Prostate gland (tissue), 2 donors: Measurements from ENCODE around the gene YIF1A. TPM values are rescaled to one million over a fixed set of nuclear protein-coding genes. Genes with fewer than 3 reads are reported as not detected.

Experiments used
- DNase-seq: peaks from one replicate; pipeline ENCODE4 v3.0.0-alpha.2; 2019; ENCODE audit warnings: low spot score
- H3K27ac ChIP-seq, 2 donors: fragments of 200-600 bp; sonication (generic); 2 replicates each; pipeline ENCODE4 v1.5.1; 2017 to 2019
- H3K27me3 ChIP-seq: fragments of 200-600 bp; sonication (generic); replicated peaks from 2 replicates; pipeline ENCODE4 v1.5.1; 2019; ENCODE audit not compliant: insufficient read depth
- H3K36me3 ChIP-seq, 2 donors: fragments of 200-600 bp; sonication (generic); 1 replicate in 1 of 2; 2 replicates in 1 of 2; pipeline versions ENCODE4 v1.5.1 to v1.8.1; 2017 to 2019
- H3K4me1 ChIP-seq: fragments of 200-600 bp; sonication (generic); replicated peaks from 2 replicates; pipeline ENCODE4 v1.5.1; 2019
- H3K4me3 ChIP-seq, 2 donors: fragments of 200-600 bp; sonication (generic); 2 replicates each; pipeline ENCODE4 v1.5.1; 2017 to 2019
- H3K9me3 ChIP-seq: fragments of 200-600 bp; sonication (generic); 2 replicates; pipeline ENCODE4 v1.5.1; 2017
- CTCF ChIP-seq, 4 experiments: fragments of 200-600 bp in 2 of 4; fragments of 450-650 bp in 2 of 4; sonication (generic) in 2 of 4; IDR thresholded peaks; 1 replicate in 3 of 4; 2 replicates in 1 of 4; pipeline ENCODE4 v1.5.1; 2016 to 2019; ENCODE audit warnings: antibody characterized with exemption in 4 of 4, mild to moderate bottlenecking in 2 of 4, moderate library complexity in 2 of 4
- POLR2A ChIP-seq: fragments of 450-650 bp; IDR thresholded peaks from one replicate; pipeline ENCODE4 v1.6.1; 2016; ENCODE audit warnings: antibody characterized with exemption, mild to moderate bottlenecking
- POLR2AphosphoS5 ChIP-seq: sonication (generic); formaldehyde crosslinking; IDR thresholded peaks from one replicate; pipeline ENCODE4 v1.6.1; 2017; ENCODE audit warnings: antibody characterized with exemption
- WGBS: methylation state at CpG from one replicate; pipeline ENCODE4 v1.1.5; 2018; 5-methylcytosine and 5-hydroxymethylcytosine counted together
- intact Hi-C: fragments of 100-400 bp; cut with DNase I; formaldehyde crosslinking; loops from one replicate; pipeline ENCODE4 v1.14.2; 2022
- total RNA-seq, 2 donors: library from RNA; depleted of rRNA; stranded (reverse); fragments of >200 nt; gene quantifications; one replicate each; pipeline ENCODE4 v1.1.0, GENCODE V29; 2016

Gene YIF1A
- total RNA-seq, 2 donors from 2014 or later: 92.6 to 112 TPM

DNA sequence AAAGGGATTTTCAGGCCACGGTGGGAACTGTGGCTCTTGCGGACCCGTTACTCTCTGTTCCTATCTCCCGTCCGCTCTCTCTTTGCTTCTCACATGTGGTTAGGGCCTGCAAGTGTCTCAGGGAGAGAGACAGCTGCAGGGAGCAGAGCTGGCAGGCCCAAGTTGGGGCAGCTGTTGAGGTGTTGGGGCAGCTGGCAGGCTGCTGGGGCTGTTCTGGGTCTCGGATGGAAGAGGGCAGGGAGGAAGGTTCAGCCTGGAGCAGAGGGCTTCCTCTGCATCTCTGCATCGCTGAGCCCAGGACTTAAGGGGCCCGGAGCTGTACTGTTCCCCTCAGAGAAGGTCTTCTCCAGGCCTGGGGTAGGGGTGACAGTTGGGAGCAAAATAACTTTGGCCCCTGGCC lies 13.5 kb downstream of the YIF1A start:
- 85% methylated on average over 8 of the region's 8 CpGs for WGBS

GRCh38 chr11:66274219-66274618 lies 14.7 kb downstream of the YIF1A start:
- Histone ChIP-seq H3K4me3 (no peak overlapping the region), H3K4me1 (peaks cover 7% of the 10 kb centered on the region), H3K36me3 (peaks cover 15 to 35% of the 10 kb centered on the region in 2 donors), H3K9me3 (no peaks in the 10 kb centered on the region), H3K27ac (no peak overlapping the region), H3K27me3 (no peaks in the 10 kb centered on the region)
- DNase-seq: no peak
- TF ChIP-seq POLR2A (no peak), CTCF (IDR thresholded peaks at IDR 0.05) (no peak), POLR2AphosphoS5 (no peak)
- intact Hi-C loops: no loop called here
- 31% methylated on average over 1 of the region's 1 CpG for WGBS

More for the DNA sequence above, 13.5 kb downstream of the YIF1A start:
- Histone ChIP-seq H3K27me3 (no peaks in the 10 kb centered on the region), H3K27ac (no peak overlapping the region), H3K36me3 (peaks cover 15 to 35% of the 10 kb centered on the region in 2 donors), H3K4me3 (no peak overlapping the region), H3K4me1 (peaks cover 4% of the 10 kb centered on the region), H3K9me3 (no peaks in the 10 kb centered on the region)
- intact Hi-C loops: no loop called here
- DNase-seq: no peak
- TF ChIP-seq POLR2AphosphoS5 (no peak), CTCF (IDR thresholded peaks at IDR 0.05) (no peak), POLR2A (no peak)

DNA sequence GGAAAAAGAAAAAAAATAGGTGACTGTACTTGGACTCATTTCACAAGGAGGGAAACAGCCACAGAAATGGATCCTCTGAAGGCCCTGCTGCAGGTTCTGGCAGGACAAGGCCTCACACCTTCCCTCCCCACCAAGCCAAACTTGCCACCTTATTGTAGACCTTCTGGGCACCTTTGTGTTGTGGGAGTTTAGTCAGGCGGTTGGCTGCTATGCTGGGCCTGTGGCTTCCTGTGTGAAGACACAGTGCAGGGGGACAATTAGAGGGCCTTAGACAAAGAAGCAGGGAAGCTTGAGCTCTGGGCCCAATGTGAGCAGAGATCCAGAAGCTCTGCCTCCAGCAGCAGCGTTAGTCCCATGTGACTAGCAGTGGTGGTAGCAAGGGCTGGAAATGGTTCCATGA lies 16.3 kb downstream of the YIF1A start:
- Histone ChIP-seq H3K27ac (no peak overlapping the region), H3K9me3 (no peaks in the 10 kb centered on the region), H3K27me3 (no peaks in the 10 kb centered on the region), H3K4me3 (no peak overlapping the region), H3K36me3 (peaks cover 15 to 35% of the 10 kb centered on the region in 2 donors), H3K4me1 (peaks cover 5% of the 10 kb centered on the region)
- DNase-seq: no peak
- TF ChIP-seq POLR2A: no peak
- no peak for TF ChIP-seq POLR2AphosphoS5
- TF ChIP-seq CTCF (IDR thresholded peaks at IDR 0.05): no peak
- WGBS: 86% methylated on average over 2 of the region's 2 CpGs
- intact Hi-C loops: no loop called here

- no peak for DNase-seq
- Histone ChIP-seq H3K4me3 (no peak overlapping the region), H3K27me3 (no peaks in the 10 kb centered on the region), H3K27ac (no peak overlapping the region), H3K9me3 (no peaks in the 10 kb centered on the region), H3K4me1 (peaks cover 6% of the 10 kb centered on the region), H3K36me3 (peaks cover 15 to 35% of the 10 kb centered on the region in 2 donors)
- intact Hi-C loops: no loop called here
- 97% methylated on average over 7 of the region's 7 CpGs for WGBS
- TF ChIP-seq POLR2AphosphoS5 (no peak), CTCF (IDR thresholded peaks at IDR 0.05) (no peak), POLR2A (no peak)
Measured at GRCh38 chr11:66271816-66272215, 17.1 kb downstream of the YIF1A start.
